Measurements from ENCODE around the gene PPFIBP2. TPM values are rescaled to one million over a fixed set of nuclear protein-coding genes. Genes with fewer than 3 reads are reported as not detected.

Gene PPFIBP2
- total RNA-seq, 1 experiment from 2014 or later, result 5.7 TPM

GRCh38 chr11:7671347-7672215 lies 157.8 kb downstream of the PPFIBP2 start:
- Histone ChIP-seq H2AFZ (ENCODE audit: low read depth, low read length, poor library complexity, severe bottlenecking) (no peak overlapping the region), H3K27me3 (ENCODE audit: insufficient read depth, low read length) (peaks cover 10% of the 10 kb centered on the region; the same call in 1 of the 2 replicates), H3K79me2 (ENCODE audit: insufficient read depth, low read length) (no peaks in the 10 kb centered on the region), H3K4me3 (replicated peaks in 1 of 2; ENCODE audit: low read depth in 1 of 2, low read length in 2 of 2) (no peak overlapping the region), H3K4me2 (ENCODE audit: low read length) (no peak overlapping the region), H3K9ac (ENCODE audit: low read length) (no peak overlapping the region), H3K27ac (ENCODE audit: low read depth, low read length) (no peak overlapping the region), H3K4me1 (ENCODE audit: control insufficient read depth in 1 of 2, insufficient read depth in 2 of 2, low read length in 2 of 2) (peaks cover 10 to 21% of the 10 kb centered on the region in 2 experiments), H3K9me2 (ENCODE audit: insufficient read depth) (no peaks in the 10 kb centered on the region), H4K20me1 (ENCODE audit: insufficient read depth) (no peaks in the 10 kb centered on the region), H3K9me3 (ENCODE audit: control insufficient read depth in 1 of 2, insufficient read depth in 1 of 2, low read depth in 1 of 2, low read length in 2 of 2) (no peaks in the 10 kb centered on the region), H3K36me3 (ENCODE audit: control insufficient read depth in 1 of 2, insufficient read depth in 2 of 2, low read length in 2 of 2) (no peaks in the 10 kb centered on the region)
- CTCF ChIA-PET, result interaction anchor here (1.2 kb wide), 1 partner anchor 14 kb away, joined by 3 read pairs; no protein-coding TSS in a partner anchor
- no TSS peak for BruUV-seq (replicated peaks)
- TF ChIP-seq JUND (IDR thresholded peaks at IDR 0.05) (no peak), SIN3A (IDR thresholded peaks at IDR 0.05; ENCODE audit: low read depth) (no peak), CBX3 (IDR thresholded peaks at IDR 0.05; ENCODE audit: low read depth) (no peak), POLR2AphosphoS5 (IDR thresholded peaks at IDR 0.05; ENCODE audit: low read depth, low read length) (no peak), ATF3 (IDR thresholded peaks at IDR 0.05) (no peak), ELF1 (IDR thresholded peaks at IDR 0.05; ENCODE audit: borderline replicate concordance, low read depth) (no peak), REST (IDR thresholded peaks at IDR 0.05; ENCODE audit: low read depth) (no peak), ZNF274 (IDR thresholded peaks at IDR 0.05; ENCODE audit: low read depth, low read length) (no peak), YY1 (IDR thresholded peaks at IDR 0.05; ENCODE audit: extremely low read depth, insufficient replicate concordance, low read depth, low read length) (no peak), EZH2phosphoT487 (IDR thresholded peaks at IDR 0.05; ENCODE audit: borderline replicate concordance) (no peak), SP1 (IDR thresholded peaks at IDR 0.05; ENCODE audit: low read depth) (no peak), EZH2 (IDR thresholded peaks at IDR 0.05) (no peak)
- RAD21 ChIA-PET (ENCODE audit: low non-redundant PET in 1 of 2, low total read pairs in 2 of 2, uncharacterized antibody in 2 of 2, unreplicated experiment in 2 of 2), result no interaction called here
- POLR2A ChIA-PET, result no interaction called here
- intact Hi-C loops (cut with micrococcal nuclease), result no loop called here
- ATAC-seq, result no peak
- no peak for DNase-seq (ENCODE audit: low read depth, low spot score)

Measured in HCT116 (cell line).